HCT116 (cell line): ENCODE results near the gene KRT77. TPM values are rescaled to one million over a fixed set of nuclear protein-coding genes. Genes with fewer than 3 reads are reported as not detected.

Source experiments
- ATAC-seq: fragments of 200-7000 bp; cut with Tn5 transposase; 2 replicates; pipeline ENCODE4 v1.9.1; 2020; ENCODE audit warnings: mild to moderate bottlenecking, moderate library complexity
- BruUV-seq: library from RNA; stranded (reverse); fragments of 400-500 nt; replicated peaks from 2 replicates; lab custom pipeline; 2021; lab: Mats Ljungman, UMichigan
- CTCF ChIA-PET: fragments of 300-600 bp; sonication (Branson Sonifier 250); formaldehyde crosslinking; loops from one replicate; lab custom pipeline; 2021; ENCODE audit warnings: antibody characterized with exemption; lab: Charles Lee
- POLR2A ChIA-PET: fragments of 300-600, 350-600 bp; sonication (Branson Sonifier 250); formaldehyde crosslinking; loops from one replicate; lab custom pipeline; 2021; ENCODE audit warnings: antibody characterized with exemption; lab: Charles Lee
- RAD21 ChIA-PET, 2 experiments: fragments of 300-600 bp; sonication (Branson Sonifier 250); formaldehyde crosslinking; loops; one replicate each; lab custom pipeline; 2023; ENCODE audit warnings: low total read pairs in 2 of 2; ENCODE audit not compliant: uncharacterized antibody in 2 of 2, unreplicated experiment in 2 of 2, low non-redundant PET in 1 of 2; lab: Charles Lee
- DNase-seq: peaks from one replicate; pipeline ENCODE4 v3.0.0-alpha.2; 2010; ENCODE audit warnings: low read depth, low spot score
- H2AFZ ChIP-seq: fragments of 200-600 bp; shearing (Covaris generic), sonication (generic); 2 replicates; pipeline ENCODE4 v1.6.1; 2017; ENCODE audit warnings: low read depth, mixed run types, mixed read lengths, antibody characterized with exemption, low read length; ENCODE audit not compliant: poor library complexity, severe bottlenecking
- H3K27ac ChIP-seq: 2 replicates; pipeline ENCODE4 v1.5.1; 2012; ENCODE audit warnings: low read depth, low read length
- H3K27me3 ChIP-seq: fragments of 200-600 bp; sonication (generic); 2 replicates; pipeline ENCODE4 v1.6.1; 2016; ENCODE audit warnings: mixed run types, low read length, mixed read lengths; ENCODE audit not compliant: insufficient read depth
- H3K36me3 ChIP-seq, 2 experiments: fragments of 200-500 bp in 1 of 2; fragments of 200-600 bp in 1 of 2; sonication (Bioruptor generic) in 1 of 2; sonication (generic) in 1 of 2; 2 replicates each; pipeline versions ENCODE4 v1.5.1 to v1.6.1; 2014 to 2016; ENCODE audit warnings: low read length in 2 of 2, inconsistent platforms in 1 of 2, mixed read lengths in 1 of 2, mixed run types in 1 of 2; ENCODE audit not compliant: insufficient read depth in 2 of 2, control insufficient read depth in 1 of 2
- H3K4me1 ChIP-seq, 2 experiments: fragments of 200-600 bp in 1 of 2; sonication (generic) in 1 of 2; 2 replicates each; pipeline versions ENCODE4 v1.5.1 to v1.6.1; 2012 to 2017; ENCODE audit warnings: low read length in 2 of 2, inconsistent platforms in 1 of 2, mild to moderate bottlenecking in 1 of 2, mixed read lengths in 1 of 2, mixed run types in 1 of 2, moderate library complexity in 1 of 2; ENCODE audit not compliant: insufficient read depth in 2 of 2, control insufficient read depth in 1 of 2
- H3K4me2 ChIP-seq: fragments of 200-600 bp; sonication (generic); 2 replicates; pipeline ENCODE4 v1.6.1; 2017; ENCODE audit warnings: mixed run types, low read length, mixed read lengths
- H3K4me3 ChIP-seq, 2 experiments: fragments of 200-600 bp in 1 of 2; sonication (generic) in 1 of 2; replicated peaks in 1 of 2; 2 replicates each; pipeline ENCODE4 v1.5.1; 2011 to 2016; ENCODE audit warnings: low read length in 2 of 2, control low read depth in 1 of 2, low read depth in 1 of 2, mild to moderate bottlenecking in 1 of 2, mixed read lengths in 1 of 2, mixed run types in 1 of 2
- H3K79me2 ChIP-seq: fragments of 200-600 bp; sonication (generic); 2 replicates; pipeline ENCODE4 v1.6.1; 2017; ENCODE audit warnings: mild to moderate bottlenecking, mixed run types, low read length, moderate library complexity, mixed read lengths; ENCODE audit not compliant: insufficient read depth
- H3K9ac ChIP-seq: fragments of 200-600 bp; sonication (generic); 2 replicates; pipeline ENCODE4 v1.6.1; 2016; ENCODE audit warnings: low read length, mixed read lengths
- H3K9me2 ChIP-seq: fragments of 200-600 bp; sonication (generic), shearing (Covaris generic); 2 replicates; pipeline ENCODE4 v1.6.1; 2017; ENCODE audit warnings: mixed run types, mild to moderate bottlenecking, moderate library complexity; ENCODE audit not compliant: insufficient read depth
- H3K9me3 ChIP-seq, 2 experiments: fragments of 200-500 bp in 1 of 2; fragments of 200-600 bp in 1 of 2; sonication (Bioruptor generic) in 1 of 2; sonication (generic) in 1 of 2; 2 replicates each; pipeline ENCODE4 v1.6.1; 2014 to 2017; ENCODE audit warnings: low read length in 2 of 2, mixed read lengths in 2 of 2, inconsistent platforms in 1 of 2, low read depth in 1 of 2, mild to moderate bottlenecking in 1 of 2, mixed run types in 1 of 2, moderate library complexity in 1 of 2; ENCODE audit not compliant: control insufficient read depth in 1 of 2, insufficient read depth in 1 of 2
- H4K20me1 ChIP-seq: fragments of 200-600 bp; sonication (generic), shearing (Covaris generic); 2 replicates; pipeline ENCODE4 v1.6.1; 2017; ENCODE audit warnings: mixed run types, mild to moderate bottlenecking, moderate library complexity; ENCODE audit not compliant: insufficient read depth
- ATF3 ChIP-seq: IDR thresholded peaks from 2 replicates; pipeline ENCODE4 v1.6.1; 2012
- CBX3 ChIP-seq: IDR thresholded peaks from 2 replicates; pipeline ENCODE4 v1.6.1; 2012; ENCODE audit warnings: low read depth
- CEBPB ChIP-seq: IDR thresholded peaks from 2 replicates; pipeline ENCODE4 v1.6.1; 2012; ENCODE audit warnings: low read depth
- EGR1 ChIP-seq: IDR thresholded peaks from 2 replicates; pipeline ENCODE4 v1.6.1; 2012; ENCODE audit warnings: low read depth
- EZH2phosphoT487 ChIP-seq: fragments of 200-600 bp; IDR thresholded peaks from 2 replicates; pipeline ENCODE4 v1.6.1; 2018; ENCODE audit warnings: antibody characterized with exemption, borderline replicate concordance
- FOSL1 ChIP-seq: IDR thresholded peaks from 2 replicates; pipeline ENCODE4 v1.6.1; 2012; ENCODE audit warnings: low read depth
- JUND ChIP-seq: IDR thresholded peaks from 2 replicates; pipeline ENCODE4 v1.6.1; 2012
- MAX ChIP-seq: IDR thresholded peaks from 2 replicates; pipeline ENCODE4 v1.6.1; 2012
- POLR2A ChIP-seq: IDR thresholded peaks from 2 replicates; pipeline ENCODE4 v1.7.0; 2011; ENCODE audit warnings: borderline replicate concordance; ENCODE audit not compliant: insufficient read depth, insufficient read length; ENCODE audit errors: extremely low read depth
- RAD21 ChIP-seq: IDR thresholded peaks from 2 replicates; pipeline ENCODE4 v1.6.1; 2012; ENCODE audit warnings: low read depth, mild to moderate bottlenecking
- SIN3A ChIP-seq: IDR thresholded peaks from 2 replicates; pipeline ENCODE4 v1.6.1; 2012; ENCODE audit warnings: low read depth
- YY1 ChIP-seq: IDR thresholded peaks from 2 replicates; pipeline ENCODE4 v1.6.1; 2011; ENCODE audit warnings: low read length, low read depth, moderate library complexity, mild to moderate bottlenecking; ENCODE audit not compliant: insufficient replicate concordance; ENCODE audit errors: extremely low read depth
- ZFX ChIP-seq: fragments of 450-650 bp; IDR thresholded peaks from 2 replicates; pipeline ENCODE4 v1.6.1; 2017
- ZNF274 ChIP-seq: fragments of 200-500 bp; sonication (Bioruptor generic); IDR thresholded peaks from 2 replicates; pipeline ENCODE4 v1.6.1; 2014; ENCODE audit warnings: mild to moderate bottlenecking, low read depth, low read length, inconsistent platforms
- intact Hi-C: fragments of 100-400 bp; cut with micrococcal nuclease; formaldehyde crosslinking; loops from 2 replicates; pipeline ENCODE4 v1.10.0; 2022
- total RNA-seq: library from RNA; stranded (reverse); gene quantifications from one replicate; pipeline ENCODE4 v1.2.1, GENCODE V29; 2021; ENCODE audit not compliant: unreplicated experiment
- TF ChIP-seq, protein P1 (sequence below), 3 experiments: fragments of 200-600 bp in 1 of 3; sonication (generic) in 1 of 3; IDR thresholded peaks in 2 of 3; conservative IDR thresholded peaks in 1 of 3; 2 replicates each; pipeline ENCODE4 v1.5.1; 2012 to 2017; ENCODE audit warnings: low read depth in 2 of 3, low read length in 2 of 3, antibody characterized with exemption in 1 of 3, borderline replicate concordance in 1 of 3, control low read depth in 1 of 3, mild to moderate bottlenecking in 1 of 3, mixed read lengths in 1 of 3, mixed run types in 1 of 3, moderate library complexity in 1 of 3; ENCODE audit not compliant: insufficient read depth in 1 of 3
- TF ChIP-seq, protein P2 (sequence below): IDR thresholded peaks from 2 replicates; pipeline ENCODE4 v1.6.1; 2012; ENCODE audit warnings: low read depth

Gene KRT77
- total RNA-seq, 1 experiment from 2014 or later, result not detected

DNA sequence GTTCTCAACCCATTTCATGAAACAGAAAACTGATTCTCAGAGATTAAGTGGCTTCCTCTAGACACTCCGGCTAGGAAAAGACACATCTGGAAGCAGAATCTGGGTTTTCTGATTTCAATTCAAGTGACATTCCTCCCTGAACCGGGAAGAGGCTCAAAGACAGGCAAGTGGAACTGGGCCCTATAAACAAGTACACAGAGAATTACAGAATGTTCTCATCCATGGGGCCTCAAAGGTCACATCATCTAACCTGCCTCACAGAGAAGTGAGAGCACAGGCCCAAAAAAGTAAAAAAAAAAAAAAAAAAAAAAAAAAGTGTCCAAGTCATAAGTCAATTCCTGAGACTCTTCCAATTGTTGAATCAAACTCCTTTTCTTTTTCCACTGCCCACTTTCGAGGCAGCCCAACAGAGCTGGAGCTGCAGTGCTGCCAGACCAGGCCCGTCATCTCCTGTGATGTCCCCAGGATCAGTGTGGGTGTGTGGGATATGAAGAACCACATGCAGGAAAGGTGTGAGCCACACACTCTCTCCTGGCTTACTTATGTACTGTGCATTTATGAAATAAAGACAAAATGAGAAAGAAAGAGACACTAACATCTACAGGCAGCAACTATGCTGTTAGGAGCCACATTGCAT lies 20.3 kb downstream of the KRT77 start:
- Histone ChIP-seq H2AFZ (no peak overlapping the region), H3K36me3 (no peaks in the 10 kb centered on the region), H4K20me1 (no peaks in the 10 kb centered on the region), H3K27ac (no peak overlapping the region), H3K4me2 (no peak overlapping the region), H3K9me2 (no peaks in the 10 kb centered on the region), H3K9ac (no peak overlapping the region), H3K4me1 (peaks cover 1 to 11% of the 10 kb centered on the region in 2 experiments; a peak in 3 of 4 replicates)
- BruUV-seq, result no TSS peak
- ChIA-PET CTCF (no interaction called here), RAD21 (no interaction called here)
- intact Hi-C loops, result no loop called here
- DNase-seq, result no peak
- TF ChIP-seq ATF3, result no peak
- no peak for TF ChIP-seq YY1
- TF ChIP-seq, protein P1, sequence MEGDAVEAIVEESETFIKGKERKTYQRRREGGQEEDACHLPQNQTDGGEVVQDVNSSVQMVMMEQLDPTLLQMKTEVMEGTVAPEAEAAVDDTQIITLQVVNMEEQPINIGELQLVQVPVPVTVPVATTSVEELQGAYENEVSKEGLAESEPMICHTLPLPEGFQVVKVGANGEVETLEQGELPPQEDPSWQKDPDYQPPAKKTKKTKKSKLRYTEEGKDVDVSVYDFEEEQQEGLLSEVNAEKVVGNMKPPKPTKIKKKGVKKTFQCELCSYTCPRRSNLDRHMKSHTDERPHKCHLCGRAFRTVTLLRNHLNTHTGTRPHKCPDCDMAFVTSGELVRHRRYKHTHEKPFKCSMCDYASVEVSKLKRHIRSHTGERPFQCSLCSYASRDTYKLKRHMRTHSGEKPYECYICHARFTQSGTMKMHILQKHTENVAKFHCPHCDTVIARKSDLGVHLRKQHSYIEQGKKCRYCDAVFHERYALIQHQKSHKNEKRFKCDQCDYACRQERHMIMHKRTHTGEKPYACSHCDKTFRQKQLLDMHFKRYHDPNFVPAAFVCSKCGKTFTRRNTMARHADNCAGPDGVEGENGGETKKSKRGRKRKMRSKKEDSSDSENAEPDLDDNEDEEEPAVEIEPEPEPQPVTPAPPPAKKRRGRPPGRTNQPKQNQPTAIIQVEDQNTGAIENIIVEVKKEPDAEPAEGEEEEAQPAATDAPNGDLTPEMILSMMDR (IDR thresholded peaks at IDR 0.05 in 2 of 3, conservative IDR thresholded peaks at IDR 0.05 in 1 of 3; ENCODE audit: borderline replicate concordance in 1 of 3, insufficient read depth in 1 of 3, low read depth in 2 of 3, low read length in 2 of 3), result no peak
- TF ChIP-seq EGR1, result no peak
- no peak for TF ChIP-seq ZNF274
- no peak for TF ChIP-seq POLR2A
- TF ChIP-seq EZH2phosphoT487, result no peak
- TF ChIP-seq CEBPB, result no peak
- no peak for TF ChIP-seq SIN3A
- TF ChIP-seq ZFX, result no peak
- TF ChIP-seq MAX, result no peak
- TF ChIP-seq RAD21, result no peak
- no peak for TF ChIP-seq FOSL1
- TF ChIP-seq, protein P2, sequence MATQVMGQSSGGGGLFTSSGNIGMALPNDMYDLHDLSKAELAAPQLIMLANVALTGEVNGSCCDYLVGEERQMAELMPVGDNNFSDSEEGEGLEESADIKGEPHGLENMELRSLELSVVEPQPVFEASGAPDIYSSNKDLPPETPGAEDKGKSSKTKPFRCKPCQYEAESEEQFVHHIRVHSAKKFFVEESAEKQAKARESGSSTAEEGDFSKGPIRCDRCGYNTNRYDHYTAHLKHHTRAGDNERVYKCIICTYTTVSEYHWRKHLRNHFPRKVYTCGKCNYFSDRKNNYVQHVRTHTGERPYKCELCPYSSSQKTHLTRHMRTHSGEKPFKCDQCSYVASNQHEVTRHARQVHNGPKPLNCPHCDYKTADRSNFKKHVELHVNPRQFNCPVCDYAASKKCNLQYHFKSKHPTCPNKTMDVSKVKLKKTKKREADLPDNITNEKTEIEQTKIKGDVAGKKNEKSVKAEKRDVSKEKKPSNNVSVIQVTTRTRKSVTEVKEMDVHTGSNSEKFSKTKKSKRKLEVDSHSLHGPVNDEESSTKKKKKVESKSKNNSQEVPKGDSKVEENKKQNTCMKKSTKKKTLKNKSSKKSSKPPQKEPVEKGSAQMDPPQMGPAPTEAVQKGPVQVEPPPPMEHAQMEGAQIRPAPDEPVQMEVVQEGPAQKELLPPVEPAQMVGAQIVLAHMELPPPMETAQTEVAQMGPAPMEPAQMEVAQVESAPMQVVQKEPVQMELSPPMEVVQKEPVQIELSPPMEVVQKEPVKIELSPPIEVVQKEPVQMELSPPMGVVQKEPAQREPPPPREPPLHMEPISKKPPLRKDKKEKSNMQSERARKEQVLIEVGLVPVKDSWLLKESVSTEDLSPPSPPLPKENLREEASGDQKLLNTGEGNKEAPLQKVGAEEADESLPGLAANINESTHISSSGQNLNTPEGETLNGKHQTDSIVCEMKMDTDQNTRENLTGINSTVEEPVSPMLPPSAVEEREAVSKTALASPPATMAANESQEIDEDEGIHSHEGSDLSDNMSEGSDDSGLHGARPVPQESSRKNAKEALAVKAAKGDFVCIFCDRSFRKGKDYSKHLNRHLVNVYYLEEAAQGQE, result no peak
- TF ChIP-seq JUND, result no peak
- no peak for TF ChIP-seq CBX3
- TF ChIP-seq, all 23 proteins: peak for 0
- no peaks in the 10 kb centered on the region for H3K9me3 ChIP-seq
- ATAC-seq, result no peak
- H3K27me3 ChIP-seq, result peaks cover 24% of the 10 kb centered on the region
- POLR2A ChIA-PET, result no interaction called here
- H3K79me2 ChIP-seq, result no peaks in the 10 kb centered on the region
- H3K4me3 ChIP-seq, result no peak overlapping the region
